ENCODE measurements around the gene TAS2R30. TPM values are rescaled to one million over a fixed set of nuclear protein-coding genes. Genes with fewer than 3 reads are reported as not detected.

Gene TAS2R30
- total RNA-seq, 1 experiment from 2014 or later, result 1.4 TPM

DNA sequence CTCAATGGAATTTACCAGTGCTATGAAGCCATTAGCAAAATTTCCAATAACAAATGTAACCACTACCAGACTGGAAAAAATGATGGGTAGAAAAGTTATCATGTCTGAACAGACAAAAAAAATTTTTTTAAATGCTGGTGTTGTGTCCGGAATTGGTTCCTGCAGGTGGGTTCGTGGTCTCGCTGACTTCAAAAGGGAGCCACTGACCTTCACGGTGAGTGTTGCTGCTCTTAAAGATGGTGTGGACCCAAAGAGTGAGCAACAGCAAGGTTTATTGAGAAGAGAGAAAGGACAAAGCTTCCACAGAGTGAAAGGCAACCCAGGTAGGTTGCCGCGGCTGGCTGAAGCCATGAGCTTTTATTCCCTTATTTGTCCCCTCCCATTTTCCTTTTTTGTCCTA lies 42.3 kb downstream of the TAS2R30 start, which contains the start of gene TAS2R43 (continued):
- TF ChIP-seq, protein P1, sequence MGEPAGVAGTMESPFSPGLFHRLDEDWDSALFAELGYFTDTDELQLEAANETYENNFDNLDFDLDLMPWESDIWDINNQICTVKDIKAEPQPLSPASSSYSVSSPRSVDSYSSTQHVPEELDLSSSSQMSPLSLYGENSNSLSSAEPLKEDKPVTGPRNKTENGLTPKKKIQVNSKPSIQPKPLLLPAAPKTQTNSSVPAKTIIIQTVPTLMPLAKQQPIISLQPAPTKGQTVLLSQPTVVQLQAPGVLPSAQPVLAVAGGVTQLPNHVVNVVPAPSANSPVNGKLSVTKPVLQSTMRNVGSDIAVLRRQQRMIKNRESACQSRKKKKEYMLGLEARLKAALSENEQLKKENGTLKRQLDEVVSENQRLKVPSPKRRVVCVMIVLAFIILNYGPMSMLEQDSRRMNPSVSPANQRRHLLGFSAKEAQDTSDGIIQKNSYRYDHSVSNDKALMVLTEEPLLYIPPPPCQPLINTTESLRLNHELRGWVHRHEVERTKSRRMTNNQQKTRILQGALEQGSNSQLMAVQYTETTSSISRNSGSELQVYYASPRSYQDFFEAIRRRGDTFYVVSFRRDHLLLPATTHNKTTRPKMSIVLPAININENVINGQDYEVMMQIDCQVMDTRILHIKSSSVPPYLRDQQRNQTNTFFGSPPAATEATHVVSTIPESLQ (CRISPR knock-in tag; IDR thresholded peaks at IDR 0.05), result no peak
- no peak for TF ChIP-seq NFYB (CRISPR knock-in tag; conservative IDR thresholded peaks at IDR 0.05; ENCODE audit: low read depth)

DNA sequence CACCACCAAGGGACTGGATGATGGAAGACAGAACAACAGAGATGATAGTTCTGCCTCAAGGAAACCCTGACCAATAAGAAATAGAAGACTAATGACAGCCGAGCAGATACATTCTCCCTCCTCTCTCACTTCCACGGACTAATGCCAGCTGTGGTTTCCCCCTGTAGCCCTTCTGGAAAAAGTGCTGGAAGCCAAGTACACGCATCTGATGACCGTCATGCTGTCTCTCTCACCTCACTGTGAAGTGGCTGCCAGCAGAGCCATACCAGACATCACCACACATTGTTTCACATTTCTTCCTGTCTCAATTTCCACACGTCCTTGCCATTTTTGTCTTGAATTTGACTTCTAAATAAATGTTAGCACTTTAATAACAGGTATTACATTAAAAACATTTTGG lies 45.2 kb downstream of the TAS2R30 start:
- Mint-ChIP-seq H3K27ac (no peak overlapping the region), H3K27me3 (ENCODE audit: low read depth) (no peaks in the 10 kb centered on the region)
- POLR2A ChIA-PET, result no interaction called here

More for the DNA sequence above, 45.2 kb downstream of the TAS2R30 start:
- Mint-ChIP-seq H3K9me3 (peaks cover 14% of the 10 kb centered on the region), H3K4me1 (no peaks in the 10 kb centered on the region), H3K36me3 (peaks cover 5% of the 10 kb centered on the region), H3K4me3 (no peak overlapping the region)
- CTCF ChIA-PET, result no interaction called here
- ATAC-seq (no peak), DNase-seq (ENCODE audit: low spot score) (no peak)
- TF ChIP-seq, protein P2, sequence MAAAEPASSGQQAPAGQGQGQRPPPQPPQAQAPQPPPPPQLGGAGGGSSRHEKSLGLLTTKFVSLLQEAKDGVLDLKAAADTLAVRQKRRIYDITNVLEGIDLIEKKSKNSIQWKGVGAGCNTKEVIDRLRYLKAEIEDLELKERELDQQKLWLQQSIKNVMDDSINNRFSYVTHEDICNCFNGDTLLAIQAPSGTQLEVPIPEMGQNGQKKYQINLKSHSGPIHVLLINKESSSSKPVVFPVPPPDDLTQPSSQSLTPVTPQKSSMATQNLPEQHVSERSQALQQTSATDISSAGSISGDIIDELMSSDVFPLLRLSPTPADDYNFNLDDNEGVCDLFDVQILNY (CRISPR knock-in tag; IDR thresholded peaks at IDR 0.05), result no peak
- TF ChIP-seq, protein P3, sequence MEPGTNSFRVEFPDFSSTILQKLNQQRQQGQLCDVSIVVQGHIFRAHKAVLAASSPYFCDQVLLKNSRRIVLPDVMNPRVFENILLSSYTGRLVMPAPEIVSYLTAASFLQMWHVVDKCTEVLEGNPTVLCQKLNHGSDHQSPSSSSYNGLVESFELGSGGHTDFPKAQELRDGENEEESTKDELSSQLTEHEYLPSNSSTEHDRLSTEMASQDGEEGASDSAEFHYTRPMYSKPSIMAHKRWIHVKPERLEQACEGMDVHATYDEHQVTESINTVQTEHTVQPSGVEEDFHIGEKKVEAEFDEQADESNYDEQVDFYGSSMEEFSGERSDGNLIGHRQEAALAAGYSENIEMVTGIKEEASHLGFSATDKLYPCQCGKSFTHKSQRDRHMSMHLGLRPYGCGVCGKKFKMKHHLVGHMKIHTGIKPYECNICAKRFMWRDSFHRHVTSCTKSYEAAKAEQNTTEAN (CRISPR knock-in tag; IDR thresholded peaks at IDR 0.05), result no peak
- TF ChIP-seq, protein P4, sequence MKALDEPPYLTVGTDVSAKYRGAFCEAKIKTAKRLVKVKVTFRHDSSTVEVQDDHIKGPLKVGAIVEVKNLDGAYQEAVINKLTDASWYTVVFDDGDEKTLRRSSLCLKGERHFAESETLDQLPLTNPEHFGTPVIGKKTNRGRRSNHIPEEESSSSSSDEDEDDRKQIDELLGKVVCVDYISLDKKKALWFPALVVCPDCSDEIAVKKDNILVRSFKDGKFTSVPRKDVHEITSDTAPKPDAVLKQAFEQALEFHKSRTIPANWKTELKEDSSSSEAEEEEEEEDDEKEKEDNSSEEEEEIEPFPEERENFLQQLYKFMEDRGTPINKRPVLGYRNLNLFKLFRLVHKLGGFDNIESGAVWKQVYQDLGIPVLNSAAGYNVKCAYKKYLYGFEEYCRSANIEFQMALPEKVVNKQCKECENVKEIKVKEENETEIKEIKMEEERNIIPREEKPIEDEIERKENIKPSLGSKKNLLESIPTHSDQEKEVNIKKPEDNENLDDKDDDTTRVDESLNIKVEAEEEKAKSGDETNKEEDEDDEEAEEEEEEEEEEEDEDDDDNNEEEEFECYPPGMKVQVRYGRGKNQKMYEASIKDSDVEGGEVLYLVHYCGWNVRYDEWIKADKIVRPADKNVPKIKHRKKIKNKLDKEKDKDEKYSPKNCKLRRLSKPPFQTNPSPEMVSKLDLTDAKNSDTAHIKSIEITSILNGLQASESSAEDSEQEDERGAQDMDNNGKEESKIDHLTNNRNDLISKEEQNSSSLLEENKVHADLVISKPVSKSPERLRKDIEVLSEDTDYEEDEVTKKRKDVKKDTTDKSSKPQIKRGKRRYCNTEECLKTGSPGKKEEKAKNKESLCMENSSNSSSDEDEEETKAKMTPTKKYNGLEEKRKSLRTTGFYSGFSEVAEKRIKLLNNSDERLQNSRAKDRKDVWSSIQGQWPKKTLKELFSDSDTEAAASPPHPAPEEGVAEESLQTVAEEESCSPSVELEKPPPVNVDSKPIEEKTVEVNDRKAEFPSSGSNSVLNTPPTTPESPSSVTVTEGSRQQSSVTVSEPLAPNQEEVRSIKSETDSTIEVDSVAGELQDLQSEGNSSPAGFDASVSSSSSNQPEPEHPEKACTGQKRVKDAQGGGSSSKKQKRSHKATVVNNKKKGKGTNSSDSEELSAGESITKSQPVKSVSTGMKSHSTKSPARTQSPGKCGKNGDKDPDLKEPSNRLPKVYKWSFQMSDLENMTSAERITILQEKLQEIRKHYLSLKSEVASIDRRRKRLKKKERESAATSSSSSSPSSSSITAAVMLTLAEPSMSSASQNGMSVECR (CRISPR knock-in tag; IDR thresholded peaks at IDR 0.05; ENCODE audit: borderline replicate concordance), result no peak
- TF ChIP-seq SMAD3 (CRISPR knock-in tag; IDR thresholded peaks at IDR 0.05; ENCODE audit: borderline replicate concordance), result no peak
- TF ChIP-seq MXD4 (CRISPR knock-in tag; IDR thresholded peaks at IDR 0.05; ENCODE audit: borderline replicate concordance), result no peak
- TF ChIP-seq, protein P5, sequence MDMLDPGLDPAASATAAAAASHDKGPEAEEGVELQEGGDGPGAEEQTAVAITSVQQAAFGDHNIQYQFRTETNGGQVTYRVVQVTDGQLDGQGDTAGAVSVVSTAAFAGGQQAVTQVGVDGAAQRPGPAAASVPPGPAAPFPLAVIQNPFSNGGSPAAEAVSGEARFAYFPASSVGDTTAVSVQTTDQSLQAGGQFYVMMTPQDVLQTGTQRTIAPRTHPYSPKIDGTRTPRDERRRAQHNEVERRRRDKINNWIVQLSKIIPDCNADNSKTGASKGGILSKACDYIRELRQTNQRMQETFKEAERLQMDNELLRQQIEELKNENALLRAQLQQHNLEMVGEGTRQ (CRISPR knock-in tag; IDR thresholded peaks at IDR 0.05), result no peak
- no peak for TF ChIP-seq TEAD4 (CRISPR knock-in tag; IDR thresholded peaks at IDR 0.05)
- no peak for TF ChIP-seq RELA (CRISPR knock-in tag; IDR thresholded peaks at IDR 0.05; ENCODE audit: borderline replicate concordance)
- no peak for TF ChIP-seq JAZF1 (CRISPR knock-in tag; IDR thresholded peaks at IDR 0.05)
- no peak for TF ChIP-seq NFE2L1 (CRISPR knock-in tag; IDR thresholded peaks at IDR 0.05)
- TF ChIP-seq, protein P6, sequence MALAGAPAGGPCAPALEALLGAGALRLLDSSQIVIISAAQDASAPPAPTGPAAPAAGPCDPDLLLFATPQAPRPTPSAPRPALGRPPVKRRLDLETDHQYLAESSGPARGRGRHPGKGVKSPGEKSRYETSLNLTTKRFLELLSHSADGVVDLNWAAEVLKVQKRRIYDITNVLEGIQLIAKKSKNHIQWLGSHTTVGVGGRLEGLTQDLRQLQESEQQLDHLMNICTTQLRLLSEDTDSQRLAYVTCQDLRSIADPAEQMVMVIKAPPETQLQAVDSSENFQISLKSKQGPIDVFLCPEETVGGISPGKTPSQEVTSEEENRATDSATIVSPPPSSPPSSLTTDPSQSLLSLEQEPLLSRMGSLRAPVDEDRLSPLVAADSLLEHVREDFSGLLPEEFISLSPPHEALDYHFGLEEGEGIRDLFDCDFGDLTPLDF (CRISPR knock-in tag; IDR thresholded peaks at IDR 0.05), result no peak
- TF ChIP-seq ZNF232 (CRISPR knock-in tag; IDR thresholded peaks at IDR 0.05), result no peak
- TF ChIP-seq, protein P7, sequence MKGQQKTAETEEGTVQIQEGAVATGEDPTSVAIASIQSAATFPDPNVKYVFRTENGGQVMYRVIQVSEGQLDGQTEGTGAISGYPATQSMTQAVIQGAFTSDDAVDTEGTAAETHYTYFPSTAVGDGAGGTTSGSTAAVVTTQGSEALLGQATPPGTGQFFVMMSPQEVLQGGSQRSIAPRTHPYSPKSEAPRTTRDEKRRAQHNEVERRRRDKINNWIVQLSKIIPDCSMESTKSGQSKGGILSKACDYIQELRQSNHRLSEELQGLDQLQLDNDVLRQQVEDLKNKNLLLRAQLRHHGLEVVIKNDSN (CRISPR knock-in tag; IDR thresholded peaks at IDR 0.05), result no peak
- TF ChIP-seq, protein P8, sequence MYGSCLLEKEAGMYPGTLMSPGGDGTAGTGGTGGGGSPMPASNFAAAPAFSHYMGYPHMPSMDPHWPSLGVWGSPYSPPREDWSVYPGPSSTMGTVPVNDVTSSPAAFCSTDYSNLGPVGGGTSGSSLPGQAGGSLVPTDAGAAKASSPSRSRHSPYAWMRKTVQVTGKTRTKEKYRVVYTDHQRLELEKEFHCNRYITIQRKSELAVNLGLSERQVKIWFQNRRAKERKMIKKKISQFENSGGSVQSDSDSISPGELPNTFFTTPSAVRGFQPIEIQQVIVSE (CRISPR knock-in tag; IDR thresholded peaks at IDR 0.05; ENCODE audit: borderline replicate concordance), result no peak
- TF ChIP-seq, protein P9, sequence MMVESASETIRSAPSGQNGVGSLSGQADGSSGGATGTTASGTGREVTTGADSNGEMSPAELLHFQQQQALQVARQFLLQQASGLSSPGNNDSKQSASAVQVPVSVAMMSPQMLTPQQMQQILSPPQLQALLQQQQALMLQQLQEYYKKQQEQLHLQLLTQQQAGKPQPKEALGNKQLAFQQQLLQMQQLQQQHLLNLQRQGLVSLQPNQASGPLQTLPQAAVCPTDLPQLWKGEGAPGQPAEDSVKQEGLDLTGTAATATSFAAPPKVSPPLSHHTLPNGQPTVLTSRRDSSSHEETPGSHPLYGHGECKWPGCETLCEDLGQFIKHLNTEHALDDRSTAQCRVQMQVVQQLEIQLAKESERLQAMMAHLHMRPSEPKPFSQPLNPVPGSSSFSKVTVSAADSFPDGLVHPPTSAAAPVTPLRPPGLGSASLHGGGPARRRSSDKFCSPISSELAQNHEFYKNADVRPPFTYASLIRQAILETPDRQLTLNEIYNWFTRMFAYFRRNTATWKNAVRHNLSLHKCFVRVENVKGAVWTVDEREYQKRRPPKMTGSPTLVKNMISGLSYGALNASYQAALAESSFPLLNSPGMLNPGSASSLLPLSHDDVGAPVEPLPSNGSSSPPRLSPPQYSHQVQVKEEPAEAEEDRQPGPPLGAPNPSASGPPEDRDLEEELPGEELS (CRISPR knock-in tag; IDR thresholded peaks at IDR 0.05), result no peak
- TF ChIP-seq ATF1 (CRISPR knock-in tag; IDR thresholded peaks at IDR 0.05), result no peak
- TF ChIP-seq ZNF423 (CRISPR knock-in tag; IDR thresholded peaks at IDR 0.05), result no peak
- TF ChIP-seq FOXP1 (CRISPR knock-in tag; IDR thresholded peaks at IDR 0.05; ENCODE audit: borderline replicate concordance), result no peak
